Esophagus squamous epithelium (tissue), 4 donors: ENCODE results near the gene RAPGEF5.

ENCODE experiments used
- CTCF ChIP-seq, 6 experiments: fragments of 450-650 bp in 4 of 6; fragments of 200-600 bp in 2 of 6; sonication (generic) in 2 of 6; IDR thresholded peaks; one replicate each; pipeline ENCODE4 v1.5.1; 2016 to 2019; ENCODE audit warnings: antibody characterized with exemption in 6 of 6, mild to moderate bottlenecking in 4 of 6, moderate library complexity in 4 of 6
- POLR2A ChIP-seq, 4 donors: fragments of 450-650 bp; IDR thresholded peaks; one replicate each; pipeline ENCODE4 v1.6.1; 2017; ENCODE audit warnings: antibody characterized with exemption in 4 of 4, mild to moderate bottlenecking in 4 of 4, moderate library complexity in 3 of 4

- TF ChIP-seq CTCF (IDR thresholded peaks at IDR 0.05): no peak
- TF ChIP-seq POLR2A (IDR thresholded peaks at IDR 0.05): no peak
Measured at GRCh38 chr7:22152690-22153089, 204.3 kb downstream of the RAPGEF5 start.
